ENCODE measurements around the gene ZNF438. TPM values are rescaled to one million over a fixed set of nuclear protein-coding genes. Genes with fewer than 3 reads are reported as not detected.
A peak's percentile ranks its signal among the peaks of the same experiment; 100 is the strongest.
"Not testable (repeated sequence)": the region's sequence is repeated elsewhere in the genome, so short reads cannot be mapped to it uniquely, and the experiment has no call there.

The ZNF438 gene
- polyA plus RNA-seq, 4 donors = 7.2 to 11.0 (median 9.3) TPM

DNA sequence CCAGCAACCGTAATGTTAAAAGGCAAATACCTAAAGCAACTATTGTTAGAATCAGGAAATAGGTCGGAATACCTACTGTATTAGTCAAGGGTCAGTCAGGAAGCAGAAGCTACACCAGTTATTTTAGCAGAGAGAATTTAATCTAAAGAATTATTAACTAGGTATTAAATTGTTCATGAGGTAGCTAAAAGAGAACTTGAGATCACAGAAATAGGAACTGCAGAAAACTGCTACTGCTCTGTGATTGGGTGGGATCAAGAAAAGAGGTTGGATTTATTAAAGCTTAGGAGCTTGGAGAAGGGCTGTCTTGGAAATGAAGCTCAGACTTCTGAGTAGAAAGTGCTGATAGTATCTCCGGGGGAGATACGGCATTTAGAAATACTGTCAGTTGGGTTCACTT is 20.0 kb upstream of the ZNF438 start:
- no peak for DNase-seq (ENCODE audit: low read depth in 4 of 4, low spot score in 3 of 4)

DNA sequence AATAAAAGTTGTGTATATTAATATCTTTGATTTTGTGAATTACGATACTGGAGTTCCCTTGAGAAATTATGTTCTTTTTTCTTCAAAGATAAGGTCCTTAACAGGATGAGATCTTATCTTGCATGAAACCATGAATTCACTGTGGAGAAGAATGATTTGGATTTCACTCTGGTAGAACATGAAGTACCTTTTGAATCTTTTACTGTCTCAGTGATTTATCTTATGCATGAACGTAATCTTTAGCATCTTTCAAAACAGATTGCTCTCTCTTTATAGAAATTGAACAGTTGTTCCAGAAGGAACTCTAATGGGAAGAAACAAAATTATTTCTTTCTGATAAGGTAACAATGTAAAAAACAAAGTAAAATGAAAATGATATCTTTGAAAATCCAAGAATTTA is 11.0 kb upstream of the ZNF438 start:
- DNase-seq (ENCODE audit: low read depth in 4 of 4, low spot score in 3 of 4) = no peak

DNA sequence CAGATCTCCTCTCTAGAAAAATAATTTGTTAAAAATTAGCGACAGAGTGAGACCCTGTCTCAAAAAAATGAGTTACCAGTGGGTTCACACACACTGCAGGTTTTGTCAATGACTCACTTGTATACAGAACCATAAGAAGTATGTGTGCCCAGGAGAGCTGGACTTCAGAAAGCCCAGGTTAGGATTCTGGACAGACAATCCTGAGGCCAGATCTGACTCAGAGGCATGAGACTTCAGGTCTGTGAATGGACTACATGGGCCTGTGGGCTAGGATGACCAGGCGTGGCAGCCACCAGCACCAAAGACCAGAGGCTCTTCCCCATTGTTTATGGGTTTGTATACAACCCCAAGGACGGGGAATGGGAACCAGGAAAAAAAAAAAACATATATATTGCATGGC is 9.3 kb upstream of the ZNF438 start:
- DNase-seq (ENCODE audit: low read depth in 4 of 4, low spot score in 3 of 4) = no peak

DNA sequence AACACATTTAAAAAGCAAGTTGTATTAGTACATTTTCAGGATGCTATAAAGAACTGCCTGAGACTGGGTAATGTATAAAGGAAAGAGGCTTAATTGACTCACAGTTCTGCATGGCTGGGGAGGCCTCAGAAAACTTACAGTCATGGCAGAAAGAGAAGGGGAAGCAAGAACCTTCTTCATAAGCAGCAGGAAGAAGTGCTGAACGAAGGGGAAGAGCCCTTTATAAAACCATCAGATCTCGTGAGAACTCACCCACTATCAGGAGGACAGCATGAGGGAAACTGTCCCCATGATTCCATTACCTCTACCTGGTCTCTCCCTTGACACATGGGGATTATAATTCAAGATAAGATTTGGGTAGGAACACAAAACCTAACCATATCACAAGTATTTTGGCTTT is 7.3 kb upstream of the ZNF438 start:
- not testable (repeated sequence) for DNase-seq (ENCODE audit: low read depth in 4 of 4, low spot score in 3 of 4)

DNA sequence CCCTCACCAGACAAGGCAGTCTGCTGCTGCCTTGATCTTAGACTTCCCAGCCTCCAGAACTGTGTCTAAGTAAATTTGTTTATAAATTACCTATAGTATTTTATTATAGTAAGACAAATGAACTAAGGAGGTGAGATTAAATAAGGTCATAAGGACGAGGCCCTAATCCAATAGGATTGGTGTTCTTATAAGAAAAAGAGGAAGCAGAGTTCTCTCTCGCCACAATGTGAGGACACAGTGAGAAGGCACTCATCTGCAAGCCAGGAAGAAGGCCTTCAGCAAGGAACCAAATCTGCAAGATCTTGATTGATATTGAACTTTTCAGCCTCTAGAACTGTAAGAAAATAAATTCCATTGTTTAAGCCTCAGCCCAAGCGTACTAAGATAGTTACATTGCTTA is 6.1 kb upstream of the ZNF438 start:
- no peak for DNase-seq (ENCODE audit: low read depth in 4 of 4, low spot score in 3 of 4)

DNA sequence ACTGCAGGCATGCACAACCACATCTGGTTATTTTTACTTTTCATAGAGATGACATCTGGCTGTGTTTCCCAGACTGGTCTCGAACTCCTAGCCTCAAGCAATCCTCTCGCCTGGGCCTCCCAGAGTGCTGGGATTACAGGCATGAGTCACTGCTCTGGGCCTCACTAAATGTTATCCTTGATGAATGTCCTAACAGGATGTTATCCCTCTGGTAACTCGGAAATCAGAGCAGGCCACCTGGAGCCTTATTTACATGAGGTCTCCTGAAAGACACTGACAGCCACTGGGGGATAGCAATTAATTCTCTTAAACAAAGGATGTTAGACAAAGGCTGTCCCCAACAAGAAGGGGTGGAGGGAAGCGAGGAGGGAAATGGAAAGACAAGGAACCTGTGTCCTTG is 4.5 kb upstream of the ZNF438 start:
- DNase-seq (ENCODE audit: low read depth in 4 of 4, low spot score in 3 of 4) = no peak

DNA sequence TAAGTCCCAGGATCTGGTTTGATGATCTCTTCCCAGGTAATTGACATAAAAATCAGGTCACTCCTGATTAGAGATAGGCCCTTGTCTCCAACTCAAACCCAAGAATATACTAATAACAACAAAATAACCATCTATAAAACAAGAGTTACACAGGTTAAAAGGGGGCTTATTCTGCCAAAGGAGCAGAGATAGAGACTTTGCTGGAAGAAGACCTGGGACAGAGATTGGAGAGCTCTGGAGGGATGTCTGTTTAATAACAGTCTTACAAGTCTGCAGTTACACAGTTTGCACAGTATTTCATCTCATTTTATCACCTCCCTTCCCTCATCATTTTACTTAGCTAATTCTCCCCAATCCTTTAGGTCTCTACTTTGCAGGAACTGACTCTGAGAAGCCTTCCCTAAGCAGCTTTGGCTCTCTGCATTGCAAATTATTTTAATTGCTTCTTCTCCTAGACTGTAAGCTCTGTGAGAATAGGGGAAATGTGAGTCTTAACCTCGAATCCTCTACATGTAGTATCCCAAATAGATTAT is 3.7 kb upstream of the ZNF438 start:
- no peak for DNase-seq (ENCODE audit: low read depth in 4 of 4, low spot score in 3 of 4)

DNA sequence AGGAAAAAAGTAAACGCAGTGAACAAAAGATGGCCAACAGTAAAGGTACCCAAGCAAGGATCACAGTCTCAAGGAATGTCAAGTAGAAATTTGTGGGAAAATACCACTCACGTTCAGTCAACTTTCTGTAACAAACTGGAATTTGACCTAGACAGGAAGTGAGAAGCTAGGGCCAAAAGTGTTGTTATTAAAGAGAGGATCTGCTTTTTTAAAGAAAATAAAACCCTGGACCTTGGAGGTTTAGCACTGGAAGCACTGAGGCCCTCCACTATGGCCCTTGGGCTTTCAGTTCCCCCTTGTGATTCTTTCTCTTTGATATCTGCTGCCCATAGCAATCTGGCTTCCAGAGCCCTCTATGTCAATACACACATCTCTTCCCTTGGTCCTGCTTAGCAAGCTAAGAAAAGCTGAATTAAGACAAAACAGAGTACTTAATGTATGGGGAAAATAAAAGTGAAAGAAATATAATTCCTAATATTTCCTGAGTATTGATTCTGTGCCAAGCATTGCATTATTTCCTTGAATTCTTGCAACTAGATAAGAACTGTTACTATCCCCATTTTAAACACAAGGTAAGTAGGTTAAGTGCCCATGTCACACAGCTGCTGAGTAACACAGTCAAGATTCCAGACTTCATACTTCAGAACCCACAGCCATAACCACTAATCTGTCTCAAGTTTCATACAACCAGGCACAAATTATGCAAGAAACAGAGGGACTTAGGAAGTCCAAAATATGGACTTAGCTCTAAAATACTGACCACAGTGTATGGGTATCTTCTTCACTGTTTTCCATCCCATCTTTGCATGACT is 2.6 kb upstream of the ZNF438 start:
- DNase-seq (ENCODE audit: low read depth in 4 of 4, low spot score in 3 of 4) = no peak

DNA sequence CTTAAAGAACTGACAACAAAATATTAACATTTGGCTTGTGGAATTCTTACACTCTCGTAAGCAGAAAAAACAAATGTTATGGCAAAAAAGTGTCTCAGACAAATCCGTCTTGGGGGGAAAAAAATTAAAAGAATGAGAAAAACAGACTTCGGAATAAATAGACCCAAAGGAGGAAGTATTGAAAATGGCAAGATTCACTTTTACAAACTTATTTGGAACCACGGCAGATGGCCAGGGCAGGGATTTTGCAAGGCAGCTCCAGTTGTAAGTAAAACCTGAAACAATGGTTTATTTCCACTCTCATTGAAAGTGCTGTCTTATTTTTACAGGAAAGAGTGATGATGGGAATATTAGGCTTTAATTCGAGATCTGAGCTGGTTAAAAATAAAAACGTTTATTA is 1.5 kb upstream of the ZNF438 start:
- DNase-seq (ENCODE audit: low read depth in 4 of 4, low spot score in 3 of 4) = no peak

DNA sequence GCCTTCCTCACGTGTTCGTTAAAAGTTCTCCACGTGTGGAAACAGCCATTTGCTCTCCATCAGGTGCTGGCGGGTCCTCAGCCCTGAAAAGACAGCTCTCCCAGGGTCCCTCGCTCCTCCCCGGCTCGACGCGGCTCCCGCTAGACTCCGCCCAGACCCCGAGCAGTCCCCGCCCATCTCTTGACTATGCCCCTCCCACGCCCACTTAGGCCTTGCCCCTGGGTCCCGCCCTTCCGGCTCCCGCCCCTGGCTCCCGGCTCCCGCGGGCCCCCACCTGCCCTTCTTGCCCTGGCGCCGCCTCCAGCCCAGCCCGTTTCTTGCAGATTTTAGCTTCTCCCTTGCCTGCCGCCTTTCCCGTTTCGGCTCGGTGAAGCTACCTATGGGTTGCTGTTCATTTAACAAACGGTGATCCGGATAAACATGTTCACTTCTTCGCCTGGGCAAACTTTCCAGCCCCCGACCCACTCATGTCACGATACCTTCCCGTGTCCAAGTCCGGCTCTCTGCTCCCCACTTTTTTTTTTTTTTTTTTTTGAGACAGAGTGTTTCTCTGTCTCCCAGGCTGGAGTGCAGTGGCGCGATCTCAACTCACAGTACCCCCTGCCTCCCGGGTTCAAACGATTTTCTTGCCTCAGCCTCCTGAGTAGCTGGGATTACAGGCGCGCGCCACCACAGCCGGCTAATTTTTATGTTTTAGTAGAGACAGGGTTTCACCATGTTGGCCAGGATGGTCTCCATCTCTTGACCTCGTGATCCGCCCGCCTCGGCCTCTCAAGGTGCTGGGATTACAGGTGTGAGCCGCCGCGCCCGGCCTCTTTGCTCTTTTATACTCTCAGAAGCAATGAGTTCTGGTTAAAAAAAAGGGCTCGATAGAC is 830 bp upstream of the ZNF438 start:
- peak; percentile 88 to 91 (median 90) for DNase-seq (ENCODE audit: low read depth in 4 of 4, low spot score in 3 of 4)

DNA sequence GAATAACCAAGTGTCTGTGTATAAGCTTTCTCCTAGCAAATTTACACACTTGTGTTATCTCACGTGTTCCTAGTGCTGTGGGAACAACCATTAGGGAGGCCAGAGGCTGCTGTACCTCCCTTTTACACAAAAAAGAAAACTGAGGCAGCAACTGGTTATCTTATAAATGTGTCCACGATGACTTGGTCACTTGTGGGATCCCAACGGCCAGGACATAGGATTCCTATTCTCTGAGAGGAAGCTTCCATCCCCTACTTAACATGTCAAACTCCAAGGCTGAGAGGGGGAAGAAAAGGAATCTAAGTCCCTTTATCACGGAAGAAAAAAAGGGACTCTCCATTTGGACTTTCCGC is 484 bp downstream of the ZNF438 start:
- DNase-seq (ENCODE audit: low read depth in 4 of 4, low spot score in 3 of 4) = peak in 1 of 4 donors; percentile 29

DNA sequence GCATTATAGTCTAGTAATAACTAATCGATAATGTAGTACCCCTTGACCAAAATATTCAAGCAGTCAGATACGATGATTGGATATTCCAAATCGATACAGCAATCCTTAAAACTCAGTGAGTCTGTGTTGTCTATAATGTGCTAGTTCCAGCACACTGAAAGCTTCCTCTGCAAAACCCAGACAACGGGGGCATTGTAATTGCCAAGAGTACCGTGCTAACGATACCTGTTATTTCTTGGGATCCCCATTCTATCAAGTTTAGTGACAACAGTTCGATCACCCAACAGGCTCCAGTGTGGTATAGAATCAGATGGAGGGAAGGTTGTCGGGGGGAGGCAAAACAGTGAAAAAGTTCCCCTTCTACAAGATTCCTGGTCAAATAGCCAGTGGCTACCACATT is 865 bp downstream of the ZNF438 start:
- DNase-seq (ENCODE audit: low read depth in 4 of 4, low spot score in 3 of 4) = no peak

DNA sequence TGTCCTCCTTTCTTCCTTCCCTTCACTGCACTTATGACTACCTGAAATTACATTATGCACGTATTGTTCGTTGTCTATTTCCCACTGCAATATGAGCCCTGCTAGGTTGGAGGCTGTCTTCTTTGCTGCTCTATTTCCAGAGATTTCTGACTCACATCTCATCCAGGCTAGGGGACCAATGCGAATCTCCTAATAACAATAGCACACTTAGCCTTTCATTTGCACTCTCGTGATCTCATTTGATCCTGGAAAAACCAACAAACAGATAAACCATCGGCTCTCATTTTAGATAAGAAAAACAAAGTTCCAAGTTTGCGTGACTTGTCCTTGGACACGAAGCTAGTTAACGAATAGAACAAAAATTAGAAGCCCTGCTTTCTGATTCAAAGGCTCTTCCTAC is 1.4 kb downstream of the ZNF438 start:
- no peak for DNase-seq (ENCODE audit: low read depth in 4 of 4, low spot score in 3 of 4)

DNA sequence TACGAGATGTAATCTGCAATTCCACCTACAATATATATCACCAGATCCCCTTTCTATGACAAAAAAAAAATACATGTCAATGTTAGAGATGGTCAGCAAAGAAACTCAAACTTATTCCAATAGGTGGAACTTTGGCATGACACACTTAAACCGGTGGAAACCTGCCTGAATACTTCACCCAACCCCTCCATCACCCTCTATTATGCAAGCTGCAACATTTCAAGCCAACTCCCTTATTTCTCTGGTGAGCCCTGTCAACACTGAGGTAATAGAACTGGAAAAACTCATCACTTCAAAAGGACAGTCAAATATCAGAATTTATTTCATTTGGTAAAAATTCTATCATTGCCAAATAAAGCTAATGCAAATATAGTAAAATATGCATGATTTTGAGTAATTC is 3.6 kb downstream of the ZNF438 start:
- no peak for DNase-seq (ENCODE audit: low read depth in 4 of 4, low spot score in 3 of 4)

DNA sequence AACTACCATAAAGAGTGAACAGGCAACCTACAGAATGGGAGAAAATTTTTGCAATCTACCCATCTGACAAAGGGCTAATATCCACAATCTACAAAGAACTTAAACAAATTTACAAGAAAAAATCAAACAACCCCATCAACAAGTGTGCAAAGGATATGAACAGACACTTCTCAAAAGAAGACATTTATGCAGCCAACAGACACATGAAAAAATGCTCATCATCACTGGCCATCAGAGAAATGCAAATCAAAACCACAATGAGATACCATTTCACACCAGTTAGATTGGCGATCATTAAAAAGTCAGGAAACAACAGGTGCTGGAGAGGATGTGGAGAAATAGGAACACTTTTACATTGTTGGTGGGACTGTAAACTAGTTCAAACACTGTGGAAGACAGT is 5.4 kb downstream of the ZNF438 start:
- not testable (repeated sequence) for DNase-seq (ENCODE audit: low read depth in 4 of 4, low spot score in 3 of 4)

DNA sequence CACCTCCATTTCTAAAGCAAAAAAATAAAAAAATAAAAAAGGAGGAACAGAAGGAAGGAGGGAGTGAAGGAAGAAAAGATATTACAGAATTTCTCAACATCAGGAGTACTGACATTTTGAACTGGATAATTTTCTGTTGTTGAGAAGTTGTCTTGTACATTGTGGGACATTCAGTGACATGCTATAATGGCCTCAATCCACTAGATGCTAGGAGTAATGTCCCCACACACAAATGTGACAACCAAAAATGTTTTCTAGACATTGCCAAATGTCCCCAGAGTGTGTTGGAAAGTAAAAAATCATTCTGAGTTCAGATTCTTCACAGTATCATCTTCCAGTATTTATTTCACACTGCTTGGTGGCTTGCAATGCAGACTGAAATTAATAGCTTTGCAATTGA is 6.5 kb downstream of the ZNF438 start:
- no peak for DNase-seq (ENCODE audit: low read depth in 4 of 4, low spot score in 3 of 4)

DNA sequence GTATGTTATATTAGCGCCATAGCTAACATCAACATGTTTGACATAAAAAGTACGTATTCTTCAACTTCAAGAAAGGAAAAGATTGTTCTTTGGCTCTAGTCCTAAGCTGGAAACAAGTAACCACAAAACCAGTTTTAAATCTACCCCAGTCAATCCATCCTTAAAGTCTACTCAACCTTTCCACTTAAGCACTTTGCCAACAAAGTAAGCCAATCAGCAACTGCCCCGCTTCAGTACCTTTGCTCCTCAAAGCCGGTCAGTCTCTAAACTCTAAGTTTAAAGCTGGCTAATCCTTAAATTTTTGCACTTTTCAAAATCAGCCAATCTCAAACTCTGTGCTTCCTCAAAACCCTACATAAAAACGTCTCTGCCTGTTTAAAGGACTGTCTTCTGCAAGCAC is 8.1 kb downstream of the ZNF438 start:
- no peak for DNase-seq (ENCODE audit: low read depth in 4 of 4, low spot score in 3 of 4)

DNA sequence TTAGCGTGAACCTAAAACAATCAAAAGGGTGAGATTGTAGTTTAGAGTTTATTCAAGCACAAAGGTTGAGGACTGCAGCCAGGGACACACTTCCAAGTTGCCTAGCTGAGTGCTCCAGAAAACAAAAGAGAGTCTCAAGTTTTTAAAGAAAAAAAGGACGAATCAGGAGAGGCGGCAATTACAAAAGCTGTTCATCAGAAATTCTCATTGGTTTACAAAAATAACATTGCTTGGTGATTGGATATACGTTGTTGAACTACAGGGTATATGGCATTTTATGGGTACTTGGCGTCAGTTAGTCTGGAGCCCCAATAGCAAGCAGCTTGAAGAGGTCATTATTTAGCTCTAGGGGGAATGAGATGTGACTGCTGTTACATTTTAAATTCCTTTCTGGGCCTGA is 11.5 kb downstream of the ZNF438 start:
- DNase-seq (ENCODE audit: low read depth in 4 of 4, low spot score in 3 of 4) = peak in 3 of 4 donors; percentile 38 to 40 (median 39)

DNA sequence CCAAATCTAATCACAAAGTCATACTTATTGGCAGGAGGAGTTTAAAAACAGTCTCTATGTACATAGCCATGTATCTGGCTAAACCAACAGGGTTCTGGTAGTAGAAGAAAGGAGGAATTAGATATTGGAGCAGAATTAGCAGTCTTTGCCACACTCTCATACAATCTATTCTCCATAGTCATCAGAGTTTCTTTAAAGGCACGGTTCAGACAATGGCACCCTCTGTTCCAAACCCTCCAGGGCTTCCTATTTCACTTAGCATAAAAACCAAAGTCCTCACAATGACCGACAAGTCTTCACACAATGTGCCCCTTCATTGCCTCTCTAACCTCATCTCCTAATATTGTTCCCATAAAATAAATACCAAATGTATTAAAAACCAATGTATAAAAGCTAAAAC is 12.7 kb downstream of the ZNF438 start:
- DNase-seq (ENCODE audit: low read depth in 4 of 4, low spot score in 3 of 4) = no peak

DNA sequence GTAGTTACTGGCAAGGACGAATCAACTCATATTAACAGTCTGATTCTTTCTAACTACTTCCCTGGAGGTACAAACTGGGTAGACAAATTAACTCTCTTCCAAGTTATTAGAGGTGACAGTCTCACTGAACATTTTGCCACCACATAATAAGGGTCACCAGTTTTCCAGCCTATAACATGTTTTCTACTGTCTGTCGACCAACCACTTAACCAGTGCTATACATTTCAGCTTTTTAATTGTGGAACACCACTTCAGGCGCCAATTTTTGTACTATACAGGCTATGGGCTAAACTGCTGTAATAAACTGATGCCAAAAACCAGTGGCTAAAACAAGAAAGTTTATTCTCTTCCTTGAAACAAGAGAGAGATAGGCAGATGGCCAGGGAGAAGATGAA is 13.3 kb downstream of the ZNF438 start:
- no peak for DNase-seq (ENCODE audit: low read depth in 4 of 4, low spot score in 3 of 4)

DNA sequence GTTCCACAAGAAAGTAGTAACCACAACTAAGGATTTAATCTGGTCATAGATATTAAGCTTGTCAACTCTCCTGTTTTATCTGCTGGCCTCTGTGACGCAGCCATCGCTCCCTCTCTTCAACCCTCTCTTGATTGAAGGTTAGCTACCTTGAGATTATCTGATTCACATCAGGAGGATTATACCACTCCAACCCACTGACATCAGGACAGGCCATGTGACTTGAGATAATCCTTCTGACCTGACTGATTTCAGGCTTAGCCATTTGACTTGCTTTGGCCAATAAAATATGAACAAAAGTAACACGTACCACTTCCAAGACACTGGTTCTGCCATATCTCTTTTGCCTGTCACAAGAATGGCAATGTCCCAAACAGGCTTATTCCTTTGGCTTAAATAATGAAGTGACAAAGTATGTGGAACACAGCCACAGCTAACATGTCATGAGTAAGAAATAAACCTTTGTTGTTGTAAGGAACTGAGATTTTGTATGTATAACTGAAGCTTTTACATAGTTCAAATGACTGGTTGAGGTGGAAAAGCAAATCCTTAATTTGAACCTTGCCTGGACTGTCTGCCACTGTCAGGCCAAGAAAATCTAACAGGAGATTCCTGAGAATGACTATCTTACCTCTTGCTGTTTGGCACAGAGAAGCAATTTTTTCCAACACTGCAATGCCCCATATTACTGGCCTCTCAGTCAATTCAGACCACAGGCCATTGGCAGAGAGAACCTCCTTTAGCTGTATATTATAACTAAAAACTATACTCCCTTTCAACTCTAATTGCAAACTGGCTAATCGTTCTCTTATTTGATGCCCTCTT is 13.9 kb downstream of the ZNF438 start:
- DNase-seq (ENCODE audit: low read depth in 4 of 4, low spot score in 3 of 4) = no peak
